ENCODE results near the gene KIF25. TPM values are rescaled to one million over a fixed set of nuclear protein-coding genes. Genes with fewer than 3 reads are reported as not detected.

The KIF25 gene
- total RNA-seq, 1 experiment from 2014 or later, result 0.59 TPM

GRCh38 chr6:168030218-168030746 lies 32.8 kb downstream of the KIF25 start:
- Histone ChIP-seq H3K79me1 (ENCODE audit: insufficient read depth, low read depth, low read length, poor library complexity, severe bottlenecking) (no peaks in the 10 kb centered on the region), H4K20me1 (ENCODE audit: control insufficient read depth, insufficient read depth, insufficient read length) (no peaks in the 10 kb centered on the region), H4K8ac (replicated peaks; ENCODE audit: insufficient read length, low read depth, low read length) (no peak overlapping the region), H3K27ac (ENCODE audit: insufficient read length, low read depth, low read length) (no peak overlapping the region), H3K23me2 (ENCODE audit: insufficient read length, low read depth, low read length, poor library complexity, severe bottlenecking) (no peaks in the 10 kb centered on the region), H2BK120ac (ENCODE audit: low read depth, low read length, poor library complexity, severe bottlenecking) (no peak overlapping the region), H3K18ac (ENCODE audit: insufficient read length, low read depth, low read length) (no peak overlapping the region), H2BK20ac (ENCODE audit: low read depth, low read length, poor library complexity, severe bottlenecking) (no peak overlapping the region), H2BK5ac (ENCODE audit: insufficient read length, low read length) (no peak overlapping the region), H3K4me1 (ENCODE audit: insufficient read depth, low read length) (peaks cover 4% of the 10 kb centered on the region; the same call in 1 of the 2 replicates), H2AFZ (ENCODE audit: low read length) (no peak overlapping the region), H3K79me2 (ENCODE audit: insufficient read depth, low read length) (no peaks in the 10 kb centered on the region), H3K56ac (ENCODE audit: insufficient read length, low read depth, low read length) (no peak overlapping the region), H3K27me3 (ENCODE audit: insufficient read depth, low read length) (no peaks in the 10 kb centered on the region), H3K23ac (ENCODE audit: insufficient read length, low read depth, low read length) (no peak overlapping the region), H4K5ac (ENCODE audit: insufficient read length, low read depth, low read length) (no peak overlapping the region), H3K14ac (ENCODE audit: insufficient read depth, low read length) (no peak overlapping the region), H3K9me3 (ENCODE audit: control insufficient read depth, low read depth, low read length) (no peaks in the 10 kb centered on the region), H3K4me2 (ENCODE audit: insufficient read depth, insufficient read length, low read length) (no peak overlapping the region), H2AK5ac (ENCODE audit: insufficient read length, low read length) (no peak overlapping the region), H2BK15ac (ENCODE audit: low read depth, low read length) (no peak overlapping the region), H2BK12ac (ENCODE audit: insufficient read length, low read depth, low read length) (no peak overlapping the region), H3K9ac (ENCODE audit: extremely low read depth, insufficient read length, low read length) (no peak overlapping the region), H3K4ac (ENCODE audit: low read depth, low read length) (no peak overlapping the region), H4K91ac (ENCODE audit: insufficient read length, low read depth, low read length) (no peak overlapping the region), H3T11ph (ENCODE audit: low read length) (no peak overlapping the region)
- Mint-ChIP-seq H3K4me3 (no peak overlapping the region), H3K27ac (no peak overlapping the region; a peak in 1 of 7 replicates), H3K36me3 (ENCODE audit: insufficient read depth in 1 of 3, low read depth in 3 of 3) (no peaks in the 10 kb centered on the region), H3K27me3 (ENCODE audit: low read depth) (peaks cover 5% of the 10 kb centered on the region), H3K4me1 (peaks cover 31 to 33% of the 10 kb centered on the region in 2 experiments), H3K9me3 (peaks cover 8% of the 10 kb centered on the region in 2 experiments; a peak in 3 of 5 replicates)
- TF ChIP-seq CTCF (conservative IDR thresholded peaks at IDR 0.05), result no peak
- no peak for DNase-seq
- WGBS (ENCODE audit: extremely low coverage, insufficient read length, low lambda C conversion rate), result no CpG with 5 or more reads among the region's 5 CpGs

All from H9 (cell line).